T-cell (primary cell): Measurements from ENCODE around the gene ARHGEF5. TPM values are rescaled to one million over a fixed set of nuclear protein-coding genes. Genes with fewer than 3 reads are reported as not detected.

Experiments
- ATAC-seq, 4 experiments: fragments of 200-7000 bp in 3 of 4; fragments of 150-1000 bp in 1 of 4; cut with Tn5 transposase; replicated peaks in 1 of 4; 1 replicate in 3 of 4; 2 replicates in 1 of 4; pipeline ENCODE4 v1.10.0; 2021; ENCODE audit warnings: moderate library complexity in 3 of 4, mild to moderate bottlenecking in 2 of 4, moderate number of reproducible peaks in 1 of 4
- CTCF ChIA-PET, 2 donors: fragments of 300-600 bp; sonication (Branson Sonifier 250); formaldehyde crosslinking; loops; one replicate each; lab custom pipeline; 2022; ENCODE audit warnings: antibody characterized with exemption in 2 of 2; lab: Charles Lee
- POLR2A ChIA-PET, 2 donors: fragments of 300-600 bp; sonication (Branson Sonifier 250); formaldehyde crosslinking; loops; one replicate each; lab custom pipeline; 2022; ENCODE audit warnings: antibody characterized with exemption in 2 of 2; lab: Charles Lee
- DNase-seq, 35 experiments: peaks; one replicate each; pipeline versions ENCODE4 v3.0.0 to v3.0.0-alpha.2; 2013 to 2023
- H3K27ac ChIP-seq: one replicate; pipeline ENCODE4 v1.5.1; 2013; ENCODE audit warnings: low read length
- H3K27me3 ChIP-seq, 2 experiments: replicated peaks in 1 of 2; 1 replicate in 1 of 2; 2 replicates in 1 of 2; pipeline versions ENCODE4 v1.6.1 to v1.7.0; 2013; ENCODE audit warnings: low read length in 1 of 2, mixed read lengths in 1 of 2; ENCODE audit not compliant: control insufficient read depth in 2 of 2, insufficient read depth in 2 of 2; ENCODE audit errors: extremely low read depth in 1 of 2
- H3K36me3 ChIP-seq, 2 donors: 1 replicate in 1 of 2; 2 replicates in 1 of 2; pipeline versions ENCODE4 v1.6.1 to v1.7.0; 2013; ENCODE audit warnings: low read length in 1 of 2; ENCODE audit not compliant: control insufficient read depth in 2 of 2, insufficient read depth in 1 of 2; ENCODE audit errors: extremely low read depth in 1 of 2
- H3K4me1 ChIP-seq, 2 experiments: 1 replicate in 1 of 2; 2 replicates in 1 of 2; pipeline versions ENCODE4 v1.6.1 to v1.7.0; 2013; ENCODE audit warnings: low read length in 2 of 2, mixed read lengths in 1 of 2; ENCODE audit not compliant: insufficient read depth in 2 of 2, control insufficient read depth in 1 of 2; ENCODE audit errors: extremely low read depth in 1 of 2
- H3K4me3 ChIP-seq, 2 donors: 1 replicate in 1 of 2; 2 replicates in 1 of 2; pipeline versions ENCODE4 v1.5.1 to v1.7.0; 2013; ENCODE audit warnings: mild to moderate bottlenecking in 2 of 2, low read length in 1 of 2, moderate library complexity in 1 of 2; ENCODE audit not compliant: control insufficient read depth in 1 of 2; ENCODE audit errors: extremely low read depth in 1 of 2
- H3K9me3 ChIP-seq: 2 replicates; pipeline ENCODE4 v1.7.0; 2013
- H3K27ac Mint-ChIP-seq, 2 donors: one replicate each; pipeline ENCODE4 v1.8.0; 2020 to 2021; ENCODE audit warnings: mild to moderate bottlenecking in 2 of 2, mixed read lengths in 2 of 2
- H3K27me3 Mint-ChIP-seq, 2 donors: one replicate each; pipeline ENCODE4 v1.8.0; 2021 to 2022; ENCODE audit warnings: mixed read lengths in 2 of 2
- H3K36me3 Mint-ChIP-seq: one replicate; pipeline ENCODE4 v1.8.0; 2021; ENCODE audit warnings: mixed read lengths
- H3K4me1 Mint-ChIP-seq, 3 donors: one replicate each; pipeline ENCODE4 v1.8.0; 2020 to 2022; ENCODE audit warnings: mixed read lengths in 3 of 3, mild to moderate bottlenecking in 1 of 3
- H3K4me3 Mint-ChIP-seq, 3 donors: one replicate each; pipeline ENCODE4 v1.8.0; 2020 to 2022; ENCODE audit warnings: mild to moderate bottlenecking in 3 of 3, mixed read lengths in 3 of 3, moderate library complexity in 3 of 3
- H3K9me3 Mint-ChIP-seq, 3 donors: one replicate each; pipeline ENCODE4 v1.8.0; 2020 to 2022; ENCODE audit warnings: mixed read lengths in 3 of 3
- WGBS: methylation state at CpG from one replicate; pipeline ENCODE4 v1.1.5; 2013; ENCODE audit warnings: missing lambda C conversion rate; ENCODE audit not compliant: insufficient coverage; 5-methylcytosine and 5-hydroxymethylcytosine counted together
- total RNA-seq, 35 experiments: library from RNA in 6 of 35; stranded (reverse) in 6 of 35; fragments of 120-200 nt in 1 of 35; gene quantifications; one replicate each; pipeline versions ENCODE4 v1.2.1 to v1.2.4 and lab custom pipeline; 2013 to 2026

The ARHGEF5 gene
- total RNA-seq, 5 donors from 2014 or later (not counting 1 experiment from before 2014, with no cell fraction given) = 4.9 to 8.4 (median 5.9) TPM

DNA sequence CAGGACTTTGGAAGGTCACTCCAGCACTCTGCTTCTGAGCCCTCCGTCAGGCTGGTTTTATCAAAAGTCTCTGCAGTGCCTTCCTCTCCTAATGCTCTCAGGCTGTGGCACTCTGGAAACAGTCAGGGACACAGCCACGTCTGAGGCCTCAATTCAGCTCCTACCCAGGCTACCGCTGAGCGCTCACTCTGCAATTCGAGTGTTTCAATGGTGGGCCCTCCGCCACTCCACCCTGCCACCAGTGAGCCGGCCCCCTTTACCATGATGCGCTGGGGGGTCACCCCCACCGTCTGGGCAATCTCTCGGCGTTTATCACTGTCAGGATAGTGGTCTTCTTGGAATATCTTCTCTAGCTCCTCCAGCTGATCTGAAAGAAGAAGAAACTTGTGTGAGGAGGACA is 44.7 kb downstream of the ARHGEF5 start:
- CTCF ChIA-PET = no interaction called here
- Mint-ChIP-seq H3K36me3 (no peaks in the 10 kb centered on the region), H3K9me3 (no peaks in the 10 kb centered on the region), H3K27me3 (peaks cover 6 to 8% of the 10 kb centered on the region in 2 donors), H3K4me3 (no peak overlapping the region), H3K4me1 (no peaks in the 10 kb centered on the region), H3K27ac (no peak overlapping the region)
- ATAC-seq (no peak), DNase-seq (no peak)
- Histone ChIP-seq H3K36me3 (no peaks in the 10 kb centered on the region), H3K27me3 (peaks cover 0 to 28% of the 10 kb centered on the region in 2 experiments), H3K9me3 (no peaks in the 10 kb centered on the region), H3K4me3 (no peak overlapping the region), H3K27ac (no peak overlapping the region), H3K4me1 (peaks cover 0 to 6% of the 10 kb centered on the region in 2 experiments)
- 93% methylated on average over 6 of the region's 11 CpGs for WGBS
- POLR2A ChIA-PET = no interaction called here

DNA sequence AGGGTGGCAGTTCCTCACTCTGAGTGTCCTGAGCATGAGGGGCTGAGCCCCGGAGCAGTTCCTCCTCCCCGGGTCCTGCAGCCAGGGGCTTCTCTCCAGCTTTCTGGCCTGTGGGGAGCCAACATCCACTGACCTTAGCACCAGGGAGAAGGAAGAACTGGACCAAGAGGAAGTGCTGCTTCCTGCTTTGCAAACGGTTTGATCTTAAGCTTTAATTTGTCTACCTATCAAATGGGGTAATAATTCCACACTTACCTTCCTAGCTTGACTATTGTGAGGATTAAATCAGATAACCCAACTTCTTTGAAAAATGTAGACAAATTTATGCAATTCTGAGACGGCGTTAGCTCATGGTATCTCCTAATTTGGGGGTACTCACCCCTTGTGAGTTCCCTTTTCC is 46.3 kb downstream of the ARHGEF5 start:
- Histone ChIP-seq H3K36me3 (no peaks in the 10 kb centered on the region), H3K27ac (no peak overlapping the region), H3K9me3 (no peaks in the 10 kb centered on the region), H3K4me3 (no peak overlapping the region), H3K4me1 (peaks cover 0 to 6% of the 10 kb centered on the region in 2 experiments), H3K27me3 (peaks cover 0 to 28% of the 10 kb centered on the region in 2 experiments)
- Mint-ChIP-seq H3K9me3 (no peaks in the 10 kb centered on the region), H3K36me3 (no peaks in the 10 kb centered on the region), H3K4me3 (no peak overlapping the region), H3K27me3 (peaks cover 6 to 11% of the 10 kb centered on the region in 2 donors), H3K27ac (no peak overlapping the region), H3K4me1 (no peaks in the 10 kb centered on the region)
- no peak for ATAC-seq
- WGBS = 46% methylated on average over 2 of the region's 5 CpGs
- DNase-seq = no peak
- POLR2A ChIA-PET = no interaction called here
- CTCF ChIA-PET = interaction anchor here in 1 of 2 donors (1.5 kb wide), 1 partner anchor 10 kb away, joined by 13 read pairs; no protein-coding TSS in a partner anchor

DNA sequence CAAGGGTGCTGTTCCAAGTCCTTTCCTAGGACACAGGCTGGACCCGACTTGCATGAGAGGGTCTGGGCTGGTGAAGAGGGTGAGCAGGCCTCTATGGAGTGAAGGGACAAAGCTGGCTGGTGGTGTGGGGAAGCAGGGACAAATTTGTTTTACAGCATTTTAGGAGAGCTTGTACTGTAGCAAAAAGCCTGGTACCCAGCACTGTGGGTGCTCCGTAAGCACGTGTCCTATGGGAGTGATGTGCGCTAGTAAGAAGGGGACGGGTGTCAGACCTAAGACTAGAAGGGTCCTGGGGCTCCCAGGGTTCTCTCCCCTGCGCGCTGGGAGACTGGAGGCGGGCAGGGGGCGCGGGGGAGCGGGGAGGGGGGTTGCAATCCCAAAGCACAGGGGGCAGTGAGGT is 47.9 kb downstream of the ARHGEF5 start:
- Mint-ChIP-seq H3K9me3 (no peaks in the 10 kb centered on the region), H3K27ac (no peak overlapping the region), H3K36me3 (no peaks in the 10 kb centered on the region), H3K4me3 (no peak overlapping the region), H3K27me3 (peaks cover 11% of the 10 kb centered on the region in 2 donors), H3K4me1 (no peaks in the 10 kb centered on the region)
- peaks cover 0 to 24% of the 10 kb centered on the region in 2 experiments for H3K27me3 ChIP-seq
- no peaks in the 10 kb centered on the region for H3K36me3 ChIP-seq
- DNase-seq (no peak), ATAC-seq (no peak)
- no peak overlapping the region for H3K4me3 ChIP-seq
- WGBS = 91% methylated on average over 4 of the region's 11 CpGs
- POLR2A ChIA-PET = no interaction called here
- CTCF ChIA-PET = no interaction called here
- H3K27ac ChIP-seq = no peak overlapping the region
- no peaks in the 10 kb centered on the region for H3K9me3 ChIP-seq
- H3K4me1 ChIP-seq = peaks cover 0 to 6% of the 10 kb centered on the region in 2 experiments

DNA sequence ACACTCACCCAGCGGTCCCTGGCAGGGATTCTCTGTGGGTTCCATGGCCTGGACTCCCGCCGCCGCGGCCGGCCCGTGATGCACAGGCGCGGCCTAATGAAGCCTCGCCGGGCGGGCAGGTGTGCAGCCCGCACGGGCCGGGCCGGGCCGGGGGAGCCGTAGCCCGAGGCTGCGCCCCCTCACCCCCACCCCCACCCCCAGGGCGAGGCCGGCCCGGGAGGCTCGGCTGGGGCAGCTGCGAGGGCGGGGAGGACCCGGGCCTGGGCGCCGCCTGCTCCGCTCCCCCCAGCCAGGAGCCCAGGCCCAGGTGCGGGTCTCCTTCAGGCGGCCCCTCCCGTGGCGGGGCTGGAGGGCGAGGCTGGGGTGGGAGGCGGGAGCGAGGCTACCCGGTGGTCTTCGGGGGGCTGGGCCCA is 48.5 kb downstream of the ARHGEF5 start, which contains the start of gene NOBOX:
Gene NOBOX (minus strand): TSS at position 45 of the 413 bp plus-strand sequence.
- no peak within 1 kb of the TSS for H3K27ac Mint-ChIP-seq
- H3K27me3 ChIP-seq = peaks cover 0 to 20% of the 10 kb centered on the region in 2 experiments
- WGBS = no CpG with 5 or more reads among the region's 39 CpGs
- H3K4me1 ChIP-seq = peaks cover 0 to 6% of the 10 kb centered on the region in 2 experiments
- no peaks in the 10 kb centered on the region for H3K36me3 Mint-ChIP-seq
- no peak for ATAC-seq
- DNase-seq = no peak
- H3K9me3 Mint-ChIP-seq = no peaks in the 10 kb centered on the region
- no peaks in the 10 kb centered on the region for H3K4me1 Mint-ChIP-seq
- ChIA-PET CTCF (no interaction called here), POLR2A (no interaction called here)
- peaks cover 11 to 13% of the 10 kb centered on the region in 2 donors for H3K27me3 Mint-ChIP-seq
- H3K27ac ChIP-seq = no peak within 1 kb of the TSS
- no peaks in the 10 kb centered on the region for H3K9me3 ChIP-seq
- no peaks in the 10 kb centered on the region for H3K36me3 ChIP-seq
- no peak within 1 kb of the TSS for H3K4me3 ChIP-seq
- no peak within 1 kb of the TSS for H3K4me3 Mint-ChIP-seq

DNA sequence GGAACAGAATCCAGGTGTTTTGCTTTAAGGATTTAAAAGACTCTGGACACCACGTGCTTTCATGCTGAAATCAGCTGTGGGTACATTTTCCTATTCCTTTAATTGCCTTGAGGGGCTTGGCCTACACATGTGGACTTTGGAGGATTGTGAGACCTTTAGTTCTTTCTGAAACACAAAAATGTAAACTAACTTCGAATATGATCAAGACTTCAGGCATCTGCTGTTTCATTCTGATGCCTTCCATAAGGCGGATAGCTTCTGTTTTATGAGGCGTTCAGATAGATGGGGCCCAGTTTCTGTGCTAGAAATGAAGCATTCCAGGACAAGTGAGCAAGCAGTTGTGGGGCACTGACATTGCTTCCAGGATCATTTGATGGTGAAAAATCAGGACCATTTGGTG is 49.7 kb downstream of the ARHGEF5 start:
- no peaks in the 10 kb centered on the region for H3K4me1 Mint-ChIP-seq
- ATAC-seq (no peak), DNase-seq (no peak)
- H3K4me3 Mint-ChIP-seq = no peak overlapping the region
- ChIA-PET POLR2A (no interaction called here), CTCF (no interaction called here)
- no peaks in the 10 kb centered on the region for H3K36me3 Mint-ChIP-seq
- Histone ChIP-seq H3K27me3 (peaks cover 0 to 11% of the 10 kb centered on the region in 2 experiments), H3K36me3 (no peaks in the 10 kb centered on the region), H3K4me3 (no peak overlapping the region), H3K4me1 (peaks cover 0 to 6% of the 10 kb centered on the region in 2 experiments), H3K9me3 (no peaks in the 10 kb centered on the region), H3K27ac (no peak overlapping the region)
- no peaks in the 10 kb centered on the region for H3K9me3 Mint-ChIP-seq
- H3K27me3 Mint-ChIP-seq = peaks cover 14 to 16% of the 10 kb centered on the region in 2 donors
- WGBS = 91% methylated on average over 4 of the region's 4 CpGs
- H3K27ac Mint-ChIP-seq = no peak overlapping the region

DNA sequence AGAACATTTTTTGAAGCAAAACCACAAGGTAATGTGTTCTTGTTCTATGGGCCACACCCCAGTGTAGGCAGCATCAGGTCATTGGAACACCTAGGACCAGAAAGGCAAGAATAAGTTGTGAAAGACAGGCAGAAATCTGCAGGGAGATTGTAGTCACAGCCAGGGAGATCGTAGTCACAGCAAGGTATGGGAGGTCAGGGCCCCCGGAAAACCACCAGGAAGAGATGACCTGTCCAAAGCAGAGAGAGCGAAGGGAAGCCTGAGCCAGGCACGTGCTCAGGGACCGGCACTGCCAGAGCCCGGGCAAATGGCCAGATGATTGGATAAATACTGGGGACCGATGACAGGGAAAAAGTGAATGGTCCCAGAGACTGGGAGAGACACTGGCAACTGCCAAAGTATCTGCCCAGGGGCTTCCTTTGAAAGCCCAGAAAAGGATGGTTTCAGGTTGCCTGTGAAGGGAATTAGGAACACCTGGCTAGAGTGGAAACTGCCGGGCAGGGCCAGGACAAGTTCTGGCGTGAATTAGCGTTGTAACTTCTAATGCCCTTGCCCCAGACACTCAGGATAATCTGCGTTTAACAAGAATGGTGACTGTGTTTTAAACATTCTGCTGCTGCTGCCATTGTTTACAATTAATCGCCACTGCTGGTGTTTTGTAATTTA is 52.2 kb downstream of the ARHGEF5 start:
- H3K27ac ChIP-seq = no peak overlapping the region
- H3K9me3 ChIP-seq = no peaks in the 10 kb centered on the region
- H3K4me1 Mint-ChIP-seq = no peaks in the 10 kb centered on the region
- no peaks in the 10 kb centered on the region for H3K36me3 ChIP-seq
- WGBS = 91% methylated on average over 10 of the region's 12 CpGs
- no peaks in the 10 kb centered on the region for H3K36me3 Mint-ChIP-seq
- ChIA-PET CTCF (no interaction called here), POLR2A (interaction anchor here in 1 of 2 donors (0.7 kb wide), 1 partner anchor 299 kb away, joined by 5 read pairs; no protein-coding TSS in a partner anchor)
- no peak overlapping the region for H3K4me3 ChIP-seq
- no peak overlapping the region for H3K27ac Mint-ChIP-seq
- no peaks in the 10 kb centered on the region for H3K9me3 Mint-ChIP-seq
- peaks cover 13 to 18% of the 10 kb centered on the region in 2 donors for H3K27me3 Mint-ChIP-seq
- DNase-seq (no peak), ATAC-seq (no peak)
- peaks cover 0 to 6% of the 10 kb centered on the region in 2 experiments for H3K4me1 ChIP-seq
- H3K27me3 ChIP-seq = peaks cover 0 to 6% of the 10 kb centered on the region in 2 experiments
- no peak overlapping the region for H3K4me3 Mint-ChIP-seq
